Skeletal muscle satellite cell (primary cell): Measurements from ENCODE around the gene PPP1CC.

Experiments used
- H3K27me3 ChIP-seq: 2 replicates; pipeline ENCODE4 v1.7.0; 2013; ENCODE audit warnings: low read length; ENCODE audit not compliant: control insufficient read depth, insufficient read depth
- H3K36me3 ChIP-seq: 2 replicates; pipeline ENCODE4 v1.7.0; 2013; ENCODE audit warnings: mild to moderate bottlenecking, control low read depth, low read length; ENCODE audit not compliant: insufficient read depth
- H3K4me1 ChIP-seq: 2 replicates; pipeline ENCODE4 v1.7.0; 2013; ENCODE audit warnings: low read length; ENCODE audit not compliant: control insufficient read depth, insufficient read depth
- H3K4me2 ChIP-seq: 2 replicates; pipeline ENCODE4 v1.7.0; 2013; ENCODE audit warnings: mild to moderate bottlenecking, low read length
- H3K4me3 ChIP-seq: 2 replicates; pipeline ENCODE4 v1.7.0; 2013; ENCODE audit warnings: low read length
- H3K9ac ChIP-seq: 2 replicates; pipeline ENCODE4 v1.7.0; 2013; ENCODE audit warnings: mild to moderate bottlenecking, low read depth, low read length, moderate library complexity
- H3K9me3 ChIP-seq: replicated peaks from 2 replicates; pipeline ENCODE4 v1.7.0; 2013; ENCODE audit warnings: mild to moderate bottlenecking, control low read depth, low read length

Gene PPP1CC

GRCh38 chr12:110721570-110721969 lies 21.1 kb downstream of the PPP1CC start:
- Histone ChIP-seq H3K4me2 (no peak overlapping the region), H3K4me1 (no peaks in the 10 kb centered on the region), H3K9me3 (no peaks in the 10 kb centered on the region), H3K4me3 (no peak overlapping the region), H3K9ac (no peak overlapping the region), H3K27me3 (no peaks in the 10 kb centered on the region), H3K36me3 (peaks cover 75% of the 10 kb centered on the region)

GRCh38 chr12:110720516-110720915 lies 22.2 kb downstream of the PPP1CC start:
- no peak overlapping the region for H3K4me2 ChIP-seq
- H3K36me3 ChIP-seq: peaks cover 68% of the 10 kb centered on the region

GRCh38 chr12:110718222-110718908 lies 24.3 kb downstream of the PPP1CC start:
- no peak overlapping the region for H3K4me2 ChIP-seq
- H3K9me3 ChIP-seq: no peaks in the 10 kb centered on the region
- H3K27me3 ChIP-seq: no peaks in the 10 kb centered on the region
- peaks cover 52% of the 10 kb centered on the region for H3K36me3 ChIP-seq
- H3K9ac ChIP-seq: no peak overlapping the region
- no peaks in the 10 kb centered on the region for H3K4me1 ChIP-seq
- no peak overlapping the region for H3K4me3 ChIP-seq

More at GRCh38 chr12:110720516-110720915, 22.2 kb downstream of the PPP1CC start:
- H3K9ac ChIP-seq: no peak overlapping the region
- no peak overlapping the region for H3K4me3 ChIP-seq
- no peaks in the 10 kb centered on the region for H3K4me1 ChIP-seq
- no peaks in the 10 kb centered on the region for H3K27me3 ChIP-seq
- no peaks in the 10 kb centered on the region for H3K9me3 ChIP-seq

GRCh38 chr12:110717037-110717436 lies 25.7 kb downstream of the PPP1CC start:
- H3K9ac ChIP-seq: no peak overlapping the region
- no peaks in the 10 kb centered on the region for H3K4me1 ChIP-seq
- H3K4me2 ChIP-seq: no peak overlapping the region
- H3K27me3 ChIP-seq: no peaks in the 10 kb centered on the region
- H3K9me3 ChIP-seq: no peaks in the 10 kb centered on the region
- no peak overlapping the region for H3K4me3 ChIP-seq
- H3K36me3 ChIP-seq: peaks cover 42% of the 10 kb centered on the region

GRCh38 chr12:110708917-110709316 lies 33.8 kb downstream of the PPP1CC start:
- no peaks in the 10 kb centered on the region for H3K4me1 ChIP-seq
- H3K36me3 ChIP-seq: no peaks in the 10 kb centered on the region
- H3K27me3 ChIP-seq: no peaks in the 10 kb centered on the region
- no peak overlapping the region for H3K4me3 ChIP-seq
- no peak overlapping the region for H3K9ac ChIP-seq
- H3K9me3 ChIP-seq: no peaks in the 10 kb centered on the region
- H3K4me2 ChIP-seq: no peak overlapping the region

GRCh38 chr12:110705309-110705708 lies 37.4 kb downstream of the PPP1CC start:
- no peaks in the 10 kb centered on the region for H3K36me3 ChIP-seq
- H3K4me1 ChIP-seq: no peaks in the 10 kb centered on the region
- no peak overlapping the region for H3K4me2 ChIP-seq
- H3K4me3 ChIP-seq: no peak overlapping the region
- H3K9ac ChIP-seq: no peak overlapping the region
- H3K9me3 ChIP-seq: no peaks in the 10 kb centered on the region
- H3K27me3 ChIP-seq: no peaks in the 10 kb centered on the region

GRCh38 chr12:110704750-110705149 lies 37.9 kb downstream of the PPP1CC start:
- no peaks in the 10 kb centered on the region for H3K9me3 ChIP-seq
- no peak overlapping the region for H3K4me3 ChIP-seq
- H3K36me3 ChIP-seq: no peaks in the 10 kb centered on the region
- H3K4me1 ChIP-seq: no peaks in the 10 kb centered on the region
- H3K9ac ChIP-seq: no peak overlapping the region
- H3K4me2 ChIP-seq: no peak overlapping the region
- H3K27me3 ChIP-seq: no peaks in the 10 kb centered on the region

GRCh38 chr12:110704231-110704630 lies 38.5 kb downstream of the PPP1CC start:
- Histone ChIP-seq H3K4me1 (peaks cover under 1% of the 10 kb centered on the region), H3K9ac (no peak overlapping the region), H3K36me3 (no peaks in the 10 kb centered on the region), H3K9me3 (no peaks in the 10 kb centered on the region), H3K4me3 (no peak overlapping the region), H3K27me3 (no peaks in the 10 kb centered on the region), H3K4me2 (no peak overlapping the region)

- Histone ChIP-seq H3K4me3 (no peak overlapping the region), H3K27me3 (no peaks in the 10 kb centered on the region), H3K9ac (no peak overlapping the region), H3K4me2 (no peak overlapping the region), H3K36me3 (no peaks in the 10 kb centered on the region), H3K9me3 (no peaks in the 10 kb centered on the region), H3K4me1 (peaks cover 7% of the 10 kb centered on the region)
Observed at GRCh38 chr12:110702081-110702480, 40.6 kb downstream of the PPP1CC start.

- Histone ChIP-seq H3K9ac (no peak overlapping the region), H3K4me1 (peaks cover 7% of the 10 kb centered on the region), H3K4me2 (no peak overlapping the region), H3K27me3 (no peaks in the 10 kb centered on the region), H3K9me3 (no peaks in the 10 kb centered on the region), H3K36me3 (no peaks in the 10 kb centered on the region), H3K4me3 (no peak overlapping the region)
Observed at GRCh38 chr12:110699591-110700445, 42.9 kb downstream of the PPP1CC start.

GRCh38 chr12:110698171-110698902 lies 44.4 kb downstream of the PPP1CC start:
- no peaks in the 10 kb centered on the region for H3K27me3 ChIP-seq
- no peaks in the 10 kb centered on the region for H3K9me3 ChIP-seq
- H3K4me1 ChIP-seq: peaks cover 7% of the 10 kb centered on the region
- H3K4me2 ChIP-seq: peak overlapping the region; percentile 62
- H3K36me3 ChIP-seq: no peaks in the 10 kb centered on the region
- peak overlapping the region; percentile 21 for H3K4me3 ChIP-seq
- H3K9ac ChIP-seq: no peak overlapping the region
